Retinal pigment epithelial cell (primary cell): ENCODE data around the gene RAB25.

ENCODE experiments used
- DNase-seq: peaks from one replicate; pipeline ENCODE4 v3.0.0-alpha.2; 2010; ENCODE audit warnings: low read depth
- H3K4me3 ChIP-seq: 2 replicates; pipeline ENCODE4 v1.5.1; 2011; ENCODE audit warnings: mild to moderate bottlenecking, low read length, control low read depth, moderate library complexity
- CTCF ChIP-seq: conservative IDR thresholded peaks from 2 replicates; pipeline ENCODE4 v1.5.1; 2011; ENCODE audit warnings: low read depth, low read length, control low read depth, inconsistent platforms

The RAB25 gene

GRCh38 chr1:156060937-156061636, at the start of gene RAB25:
Gene RAB25, plus strand, starts transcription at chr1:156061160. Its CDS starts 241 bp downstream, at chr1:156061401.
- TF ChIP-seq CTCF: no peak
- H3K4me3 ChIP-seq: no peak within 1 kb of the TSS
- DNase-seq: no peak

DNA sequence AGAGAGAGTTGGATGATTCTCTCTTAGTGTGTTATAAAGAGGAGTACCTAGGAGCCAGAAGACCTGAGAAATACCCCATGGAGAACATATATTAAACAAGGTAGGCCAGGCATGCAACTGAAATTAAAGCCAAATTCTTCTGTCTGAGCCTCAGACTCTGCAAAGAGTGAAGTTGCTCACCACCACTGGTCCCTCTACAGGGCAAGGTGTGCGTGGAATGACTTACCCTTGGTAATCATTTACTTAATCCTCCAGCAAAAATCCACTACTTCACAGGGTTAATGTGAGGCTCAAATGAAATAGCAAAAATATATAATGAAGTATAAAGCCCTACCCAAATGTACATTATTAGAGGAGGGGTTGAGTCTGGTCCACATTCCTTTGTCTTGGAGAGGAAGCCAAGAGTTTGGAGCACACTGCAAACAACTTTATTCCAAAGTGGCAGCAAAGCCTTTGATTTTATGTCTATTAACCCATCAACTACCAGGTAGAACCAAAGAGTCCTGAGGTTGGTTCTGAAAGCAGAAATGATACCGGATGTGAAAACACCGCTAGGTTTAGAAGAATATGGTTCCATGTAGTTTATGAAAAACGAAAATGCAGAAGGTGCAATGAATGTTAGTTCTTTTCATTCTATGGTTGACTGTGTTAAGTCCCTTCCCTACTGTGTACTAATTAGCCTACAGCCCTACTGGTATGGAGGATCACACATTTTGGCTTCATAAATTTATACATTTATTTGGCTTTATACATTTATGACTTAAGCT, 48.7 kb upstream of the RAB25 start:
- DNase-seq: no peak
- H3K4me3 ChIP-seq: no peak overlapping the region
- no peak for TF ChIP-seq CTCF

- no peak for DNase-seq
- no peak for TF ChIP-seq CTCF
- no peak overlapping the region for H3K4me3 ChIP-seq
Observed at GRCh38 chr1:156014829-156015228, 46.1 kb upstream of the RAB25 start.

DNA sequence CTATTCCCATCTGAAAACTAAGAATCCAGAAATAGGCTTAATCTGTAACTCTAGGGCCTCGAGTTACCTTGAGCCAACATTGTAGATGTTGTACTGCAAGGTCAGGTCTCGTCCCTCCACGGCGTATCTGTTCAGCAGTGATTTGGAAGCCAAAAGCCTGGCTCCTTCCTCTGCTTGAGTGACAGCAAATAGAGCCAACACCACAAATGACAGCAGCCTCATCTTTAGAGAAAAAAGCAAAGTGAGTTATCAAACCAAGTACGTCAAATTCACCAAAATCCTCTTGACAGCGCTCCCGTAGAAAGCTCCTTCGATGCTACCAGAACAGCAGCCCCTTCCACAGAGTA, 41.0 kb upstream of the RAB25 start:
- H3K4me3 ChIP-seq: peak overlapping the region; percentile 91
- no peak for TF ChIP-seq CTCF
- DNase-seq: no peak

GRCh38 chr1:156020293-156021092, 40.5 kb upstream of the RAB25 start, which contains the start of gene SSR2:
Gene SSR2, minus strand, starts transcription at chr1:156020951. Its CDS starts 784 bp downstream, at chr1:156020167.
- H3K4me3 ChIP-seq: peak within 1 kb of the TSS; percentile 91
- DNase-seq: peak; percentile 70
- TF ChIP-seq CTCF: no peak

GRCh38 chr1:156021093-156021428, 39.9 kb upstream of the RAB25 start:
- peak overlapping the region; percentile 91 for H3K4me3 ChIP-seq
- no peak for DNase-seq
- no peak for TF ChIP-seq CTCF
